Stimulated activated CD8-positive, alpha-beta memory T cell treated with anti-CD3 and anti-CD28 coated beads, Interleukin-4, amount 100 ng/mL, for 48 hours (primary cell): ENCODE data around the gene EFCAB12.
"Not testable (repeated sequence)": the region's sequence is repeated elsewhere in the genome, so short reads cannot be mapped to it uniquely, and the experiment has no call there.

ENCODE experiments used
- DNase-seq: peaks from one replicate; pipeline ENCODE4 v3.0.0-alpha.2; 2020

EFCAB12 gene

DNA sequence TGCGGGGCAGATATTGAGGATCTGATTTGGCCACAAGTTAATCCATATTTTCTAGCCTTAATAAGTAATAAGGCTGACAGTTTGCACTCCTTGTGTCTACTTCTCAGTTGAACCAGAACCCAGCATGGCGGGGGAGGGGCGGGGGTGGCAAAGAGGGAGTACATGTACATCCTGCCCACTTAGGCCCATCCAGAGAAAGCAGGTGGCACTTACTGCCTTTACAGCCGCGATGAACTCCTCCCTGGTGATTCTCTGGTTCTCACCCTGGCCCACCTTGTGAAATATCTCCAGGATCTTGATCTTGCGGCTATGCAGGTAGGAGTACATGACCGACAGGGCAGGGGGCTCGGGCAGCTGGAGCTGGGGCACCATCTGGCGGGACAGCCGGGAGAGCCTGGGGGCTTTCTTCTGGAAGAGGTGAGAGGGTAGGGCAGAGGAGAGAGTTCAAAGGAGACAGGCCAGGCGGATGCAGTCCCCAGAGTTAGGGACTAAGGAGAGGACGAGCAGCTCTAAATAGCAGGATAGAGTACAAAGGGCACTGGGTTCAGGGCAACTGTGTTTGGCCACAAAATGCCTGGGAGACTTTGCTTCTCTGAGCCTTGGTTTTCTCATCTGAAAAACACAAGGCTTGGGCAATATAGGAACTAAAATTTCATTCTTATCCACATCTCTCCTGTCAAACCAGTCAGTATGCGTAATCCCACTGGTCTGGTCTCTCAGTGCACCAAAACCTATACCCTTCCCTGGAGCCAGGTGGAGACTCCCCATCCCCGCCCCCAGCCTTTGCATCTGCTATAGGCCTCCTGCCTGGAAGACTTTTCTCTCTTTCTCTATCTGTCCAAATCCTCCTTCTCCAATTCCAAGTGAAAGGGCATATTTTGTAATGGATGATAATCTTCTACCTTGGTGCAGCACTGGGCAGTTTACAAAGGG is 10.1 kb downstream of the EFCAB12 start:
- no peak for DNase-seq

DNA sequence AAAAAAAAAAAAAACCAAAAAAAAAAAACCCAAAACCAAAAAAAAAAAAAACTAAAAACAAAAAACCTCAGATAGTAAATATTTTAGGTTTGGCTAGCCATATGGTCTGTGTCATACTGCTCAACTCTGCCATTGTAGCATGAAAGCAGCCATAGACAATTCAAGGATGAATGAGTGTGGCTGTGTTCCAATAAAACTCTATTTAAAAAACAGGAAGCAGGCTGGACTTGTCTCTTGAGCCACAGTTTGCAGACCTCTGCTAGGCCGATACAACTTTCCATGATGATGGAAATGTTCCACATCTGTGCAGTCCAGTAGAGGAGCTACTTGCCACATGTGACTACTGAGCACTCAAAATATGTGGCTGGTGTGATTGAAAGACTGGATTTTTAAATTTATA is 11.1 kb downstream of the EFCAB12 start:
- no peak for DNase-seq

DNA sequence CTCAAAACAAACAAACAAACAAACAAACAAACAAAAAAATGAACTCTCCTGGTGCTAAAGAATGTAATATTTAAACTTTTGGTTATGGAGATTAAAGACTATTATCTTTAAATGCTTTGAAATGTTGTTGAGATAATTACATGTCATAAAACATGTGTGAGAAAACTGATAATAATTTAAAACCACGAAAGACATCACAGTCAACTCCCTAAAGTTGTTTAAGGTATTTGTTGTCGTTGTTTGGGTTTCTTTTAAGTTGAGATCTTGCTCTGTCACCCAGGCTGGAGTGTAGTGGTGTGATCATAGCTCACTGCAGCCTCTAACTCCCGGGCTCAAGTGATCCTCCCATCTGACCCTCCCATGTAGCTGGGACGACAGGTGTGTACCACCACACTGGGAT is 12.0 kb downstream of the EFCAB12 start:
- DNase-seq = no peak

DNA sequence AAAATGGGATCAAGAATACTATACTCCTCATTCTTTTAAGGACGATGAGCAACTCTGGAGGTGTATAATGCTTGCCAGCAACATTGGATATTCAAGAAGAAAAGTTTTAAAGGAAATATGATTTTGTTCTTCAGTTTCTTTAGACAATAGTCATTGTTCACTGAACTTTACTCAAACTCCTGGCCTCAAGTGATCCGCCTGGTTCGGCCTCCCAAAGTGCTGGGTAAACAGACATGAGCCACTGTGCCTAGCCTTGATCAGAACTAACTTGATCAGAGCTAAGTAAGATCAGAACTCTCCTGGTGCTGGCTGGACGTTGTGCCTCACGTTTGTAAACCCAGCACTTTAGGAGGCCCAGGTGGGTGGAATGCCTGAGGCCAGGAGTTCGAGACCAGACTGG is 12.6 kb downstream of the EFCAB12 start:
- no peak for DNase-seq

DNA sequence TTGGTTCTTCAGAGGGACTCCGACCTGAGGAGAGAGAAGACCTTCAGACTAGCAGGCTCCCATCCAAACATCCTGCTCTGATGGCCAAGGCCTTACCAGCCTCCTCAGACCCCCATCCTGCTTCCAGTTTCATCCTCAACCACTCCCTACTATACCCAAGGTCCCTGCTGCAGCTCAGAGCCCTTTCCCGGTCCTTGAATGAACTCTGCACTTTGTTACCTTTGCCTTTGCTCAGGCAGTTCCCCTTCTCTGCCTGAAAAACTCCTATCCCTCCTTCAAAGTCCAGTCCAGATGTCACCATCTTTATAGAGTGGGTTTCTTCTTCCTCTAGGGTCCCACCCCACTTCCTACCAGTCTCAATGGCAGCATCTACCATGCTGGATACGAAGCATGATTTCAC is 13.1 kb downstream of the EFCAB12 start:
- no peak for DNase-seq

DNA sequence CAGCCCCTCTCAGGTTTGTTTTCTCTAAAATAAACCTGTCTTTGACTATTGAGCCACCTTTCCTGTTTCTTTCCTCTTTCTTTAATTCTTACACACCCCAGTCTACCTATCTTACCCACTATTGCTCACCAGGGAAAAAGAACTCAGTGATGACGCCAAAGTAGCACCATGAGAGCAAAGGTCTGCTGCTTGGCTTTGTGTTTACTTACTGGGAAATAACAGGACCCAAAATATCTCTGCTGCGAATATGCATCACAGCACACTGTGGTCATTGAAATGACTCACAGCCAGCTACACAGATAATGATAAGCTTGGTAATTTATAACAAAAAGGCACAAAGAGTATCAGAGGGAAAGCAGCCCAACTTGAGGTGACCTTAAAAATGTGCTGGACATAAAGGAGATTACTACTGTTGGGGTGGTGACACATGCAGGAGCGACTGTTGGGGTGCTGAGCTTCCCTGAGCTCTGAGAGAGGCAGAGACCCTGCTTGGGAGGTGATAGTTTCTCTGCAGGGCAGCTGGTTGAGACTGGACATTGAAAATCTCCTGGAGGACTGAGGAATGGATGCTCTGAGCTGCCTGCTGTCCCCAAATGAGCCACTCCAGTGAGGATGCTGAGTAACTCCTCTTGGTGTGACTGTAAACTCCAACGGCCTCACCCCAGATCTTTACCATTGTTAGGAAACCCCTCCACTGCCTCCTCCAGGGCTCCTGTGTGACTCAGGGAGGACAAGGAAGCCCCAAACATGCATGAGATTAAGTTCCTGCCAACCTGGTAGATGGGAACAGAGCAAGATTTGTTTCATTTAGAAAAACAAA is 14.5 kb downstream of the EFCAB12 start:
- no peak for DNase-seq

DNA sequence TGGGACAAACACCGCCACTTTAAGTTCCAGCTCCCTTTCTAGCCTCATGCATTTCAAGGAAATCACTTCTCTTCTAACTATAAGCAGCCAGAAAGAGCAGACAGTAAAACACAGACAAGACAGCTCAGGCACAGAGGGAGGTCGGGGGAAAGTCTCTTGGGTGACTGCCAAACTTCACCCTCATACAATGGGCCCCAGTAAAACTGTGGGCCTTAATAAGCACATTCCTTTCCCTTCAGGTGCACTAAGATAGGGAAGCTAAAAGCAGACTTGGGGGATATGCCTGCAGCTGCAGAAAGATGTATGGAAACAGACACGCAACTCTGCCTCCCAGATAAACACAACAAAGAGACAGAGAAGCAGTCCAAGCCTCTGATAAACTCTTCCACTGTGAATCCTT is 15.2 kb downstream of the EFCAB12 start:
- not testable (repeated sequence) for DNase-seq

DNA sequence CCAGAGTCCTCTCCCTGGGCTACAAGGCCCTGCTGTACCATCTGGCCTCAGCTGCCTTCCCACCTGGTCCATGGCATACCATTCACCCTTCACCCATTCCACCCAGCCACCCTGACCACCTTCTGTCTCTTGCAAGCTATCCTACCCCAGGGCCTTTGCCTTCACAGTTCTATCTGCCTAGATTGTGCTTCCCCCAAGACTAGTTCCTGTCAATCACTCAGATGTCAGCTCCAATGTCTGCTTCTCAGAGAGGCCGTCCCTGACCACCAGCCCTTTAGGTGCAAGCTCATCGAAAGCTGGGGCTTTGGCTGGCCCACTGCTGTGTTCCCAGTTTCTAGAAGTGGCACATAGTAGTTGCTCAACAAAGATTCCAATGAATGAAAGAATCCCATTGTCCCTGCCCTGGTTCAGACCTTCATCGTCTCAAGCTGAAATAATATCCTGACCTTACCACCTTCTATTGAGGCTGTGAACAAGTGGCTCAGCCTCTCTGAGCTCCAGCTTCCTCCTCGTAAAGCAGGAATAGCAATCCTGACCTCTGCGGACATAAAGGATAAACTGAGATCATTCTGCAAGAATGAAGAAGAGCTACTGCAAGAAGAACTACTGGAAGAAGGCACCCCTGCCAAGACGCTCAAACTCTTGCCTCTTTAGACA is 15.8 kb downstream of the EFCAB12 start:
- no peak for DNase-seq

DNA sequence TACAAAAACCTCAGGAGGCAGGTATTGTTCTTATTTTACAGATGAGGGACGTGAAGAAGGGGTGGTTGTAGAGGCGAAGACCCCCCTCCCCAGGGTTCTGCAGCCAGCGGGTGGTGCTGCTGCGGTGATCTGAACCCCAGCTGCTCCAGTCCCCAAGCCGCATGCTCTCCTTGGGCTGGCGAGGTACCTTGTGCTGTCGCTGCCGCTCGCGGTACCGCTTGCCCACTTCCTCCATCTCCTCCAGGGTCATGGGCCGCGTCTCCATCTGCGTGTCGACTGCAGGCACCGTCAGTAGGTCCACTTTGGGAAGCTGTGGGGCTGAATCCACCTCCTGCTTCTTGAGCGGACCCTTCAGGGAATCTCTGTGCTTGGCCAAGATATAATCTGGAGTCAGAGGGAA is 17.5 kb downstream of the EFCAB12 start:
- DNase-seq = no peak

DNA sequence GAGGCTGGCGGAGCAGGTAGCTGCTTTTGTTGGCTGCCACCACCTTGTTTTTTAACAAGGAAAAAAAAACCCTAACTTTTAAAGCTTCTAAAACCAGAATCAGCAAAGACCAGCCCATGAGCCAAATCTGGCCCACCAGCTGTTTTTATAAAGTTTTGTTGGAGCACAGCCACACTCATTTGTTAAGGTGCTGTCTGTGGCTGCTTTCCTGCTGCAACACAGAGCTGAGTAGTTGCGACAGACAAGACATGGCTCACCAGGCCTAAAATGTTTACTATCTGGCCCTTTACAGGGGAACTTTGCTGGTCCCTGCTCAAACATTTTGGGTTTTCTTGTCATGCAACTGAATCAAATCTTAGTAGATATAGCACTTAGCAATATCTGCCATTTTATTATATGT is 18.9 kb downstream of the EFCAB12 start:
- DNase-seq = no peak

DNA sequence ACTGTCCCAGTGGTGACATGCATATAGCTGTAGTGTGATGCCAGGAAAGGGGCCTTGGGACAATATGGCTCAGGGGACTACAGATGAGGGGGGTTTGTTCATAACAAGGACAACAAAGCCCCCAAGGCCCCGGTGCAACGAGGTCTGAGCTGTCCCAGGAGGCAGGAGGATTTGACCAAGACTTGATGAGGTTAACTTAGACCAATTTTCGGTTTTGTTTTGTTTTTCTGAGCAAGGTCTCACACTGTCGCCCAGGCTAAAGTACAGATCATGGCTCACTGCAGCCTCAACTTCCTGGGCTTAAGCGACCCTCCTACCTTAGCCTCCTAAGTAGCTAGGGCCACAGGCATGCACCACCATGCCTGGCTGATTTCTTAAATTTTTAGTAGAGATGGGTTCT is 23.8 kb downstream of the EFCAB12 start:
- DNase-seq = no peak

DNA sequence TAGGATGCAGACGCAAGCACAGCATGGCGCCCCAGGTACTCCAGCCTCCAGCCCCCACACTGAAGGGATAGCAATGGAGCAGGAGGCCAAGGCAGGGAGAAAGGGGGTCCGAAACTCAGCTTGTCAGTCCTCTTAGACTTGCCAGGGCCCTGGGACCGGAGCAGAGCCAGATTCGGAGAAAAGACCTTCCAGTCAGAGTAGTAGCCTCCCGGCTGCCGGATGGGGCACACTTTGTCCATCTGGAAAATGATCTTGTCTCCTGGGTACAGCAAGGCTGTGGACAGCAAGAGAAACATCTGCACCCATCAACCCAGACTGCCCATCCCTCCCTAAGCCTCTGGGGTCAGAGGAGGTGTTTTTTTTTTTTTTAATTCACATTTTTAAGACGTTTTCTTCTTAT is 24.3 kb downstream of the EFCAB12 start:
- DNase-seq = no peak

DNA sequence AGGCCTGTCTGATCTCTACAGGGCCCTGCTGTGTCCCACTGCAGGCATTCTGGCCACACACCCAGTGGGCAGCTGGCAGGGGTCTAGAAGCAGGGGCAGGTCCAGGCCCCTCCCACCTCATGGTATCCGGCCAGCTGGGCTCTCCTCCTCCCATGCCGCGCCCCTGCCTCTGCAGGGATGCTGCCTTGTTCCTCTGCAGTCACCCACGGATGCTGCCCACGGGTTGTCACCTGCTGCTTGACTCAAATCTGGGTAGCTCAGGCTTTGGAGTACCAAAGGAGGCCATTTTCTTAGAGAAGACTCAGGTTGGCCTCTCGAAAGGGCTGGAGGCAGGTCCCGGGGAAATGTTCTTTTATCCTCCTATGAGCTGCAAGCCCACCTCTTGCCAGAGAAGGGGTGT is 25.0 kb downstream of the EFCAB12 start:
- DNase-seq = no peak

DNA sequence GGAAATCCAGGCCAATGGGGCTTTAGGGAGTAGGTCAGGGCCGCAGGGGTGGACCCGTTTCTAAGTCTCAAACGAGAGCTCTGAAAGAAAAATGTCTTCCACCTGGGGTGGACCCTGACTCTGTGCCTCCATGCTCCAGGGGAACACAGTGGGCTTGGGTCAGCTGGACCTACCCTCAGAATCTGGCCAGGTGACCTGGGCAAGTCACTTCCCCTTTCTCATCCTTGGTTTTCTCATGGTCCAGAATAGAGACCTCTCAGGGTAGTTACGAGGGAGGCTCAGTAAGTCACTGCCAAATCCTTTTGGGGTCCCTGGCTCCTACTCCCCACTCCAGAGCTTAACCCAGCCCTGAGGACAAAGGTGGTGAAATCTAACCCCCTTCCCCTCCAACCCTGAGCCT is 25.8 kb downstream of the EFCAB12 start:
- DNase-seq = no peak

DNA sequence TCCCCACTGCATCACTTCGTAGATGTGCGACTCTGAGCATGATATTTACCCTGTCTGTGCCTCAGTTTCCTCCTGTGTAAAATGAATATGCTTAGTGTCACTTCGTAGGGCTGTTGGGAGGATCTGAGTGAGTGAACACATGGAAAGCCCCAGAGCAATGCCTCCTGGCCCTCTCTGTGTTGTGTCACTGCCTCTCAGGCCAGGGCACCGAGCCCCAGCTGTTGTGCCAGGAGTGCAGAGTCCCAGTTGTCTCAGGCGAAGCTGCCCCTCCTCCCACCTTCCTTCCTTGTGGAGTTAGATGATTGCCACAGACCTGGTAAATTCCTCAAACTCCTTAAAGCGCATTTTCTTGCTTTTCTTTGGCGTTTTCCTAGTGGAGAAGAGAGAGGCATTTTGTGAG is 26.2 kb downstream of the EFCAB12 start:
- DNase-seq = no peak

DNA sequence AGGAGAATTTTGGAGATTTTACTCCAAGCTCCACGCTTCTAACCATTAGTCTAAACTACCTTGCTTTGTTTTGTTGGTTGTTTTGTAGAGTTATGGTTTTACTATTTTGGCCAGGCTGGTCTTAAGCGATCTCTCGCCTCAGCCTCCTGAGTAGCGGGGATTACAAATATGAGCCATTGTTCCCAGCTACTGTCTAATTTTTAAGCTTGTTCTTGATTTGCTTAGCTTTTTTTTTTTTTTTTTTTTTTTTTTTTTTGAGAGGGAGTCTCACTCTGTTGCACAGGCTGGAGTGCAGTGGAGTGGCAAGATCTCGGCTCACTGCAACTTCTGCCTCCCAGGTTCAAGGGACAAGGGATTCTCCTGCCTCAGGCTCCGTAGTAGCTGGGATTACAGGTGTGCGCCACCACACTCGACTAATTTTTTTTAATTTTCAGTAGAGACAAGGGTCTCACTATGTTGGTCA is 28.5 kb downstream of the EFCAB12 start:
- no peak for DNase-seq

DNA sequence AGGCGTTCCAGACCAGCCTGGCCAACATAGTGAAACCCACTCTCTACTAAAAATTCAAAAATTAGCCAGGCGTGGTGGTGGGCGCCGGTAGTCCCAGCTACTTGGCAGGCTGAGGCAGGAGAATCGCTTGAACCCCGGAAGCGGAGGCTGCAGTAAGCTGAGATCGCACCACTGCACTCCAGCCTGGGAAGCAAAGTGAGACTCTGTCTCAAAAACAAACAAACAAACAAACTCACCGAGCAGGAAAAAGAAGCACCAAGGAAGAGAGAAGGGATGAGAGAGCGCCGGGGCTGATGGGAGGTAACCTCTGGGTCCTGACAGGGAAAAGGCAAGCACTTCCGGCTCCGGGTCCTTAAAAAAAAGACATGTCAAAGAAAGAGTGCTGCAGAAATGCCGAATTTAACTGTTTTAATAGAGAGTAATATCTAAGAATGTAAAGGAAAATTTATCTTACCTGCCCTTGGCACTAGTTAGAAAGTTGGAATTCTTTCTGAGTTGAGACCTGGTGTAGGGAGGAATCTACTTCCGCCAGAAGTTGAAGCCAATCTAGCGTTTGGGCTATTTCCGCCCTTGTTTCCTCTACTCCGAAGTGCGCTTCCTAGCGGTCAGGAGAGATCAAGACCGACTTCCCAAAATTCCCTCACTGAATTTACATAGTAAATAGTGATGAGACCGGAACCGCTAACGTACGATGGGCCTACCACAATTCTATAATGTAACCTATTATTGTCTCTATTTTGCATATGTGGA is 29.1 kb downstream of the EFCAB12 start:
- DNase-seq = peak; percentile 74

DNA sequence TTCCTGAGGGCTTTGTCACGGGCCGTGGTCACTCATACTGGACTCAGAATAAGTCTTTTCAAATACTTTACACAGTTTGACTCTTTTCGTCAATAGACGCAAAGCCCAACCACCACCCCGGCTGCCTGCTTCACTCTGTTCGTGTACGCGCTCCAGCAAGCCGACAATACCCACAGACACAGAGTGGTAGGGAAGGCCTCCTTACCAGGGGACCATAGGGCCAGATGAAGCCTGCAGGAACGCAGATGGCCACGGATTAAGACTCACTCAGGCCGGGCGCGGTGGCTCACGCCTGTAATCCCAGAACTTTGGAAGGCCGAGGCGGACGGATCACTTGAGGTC is 29.7 kb downstream of the EFCAB12 start:
- peak; percentile 35 for DNase-seq

DNA sequence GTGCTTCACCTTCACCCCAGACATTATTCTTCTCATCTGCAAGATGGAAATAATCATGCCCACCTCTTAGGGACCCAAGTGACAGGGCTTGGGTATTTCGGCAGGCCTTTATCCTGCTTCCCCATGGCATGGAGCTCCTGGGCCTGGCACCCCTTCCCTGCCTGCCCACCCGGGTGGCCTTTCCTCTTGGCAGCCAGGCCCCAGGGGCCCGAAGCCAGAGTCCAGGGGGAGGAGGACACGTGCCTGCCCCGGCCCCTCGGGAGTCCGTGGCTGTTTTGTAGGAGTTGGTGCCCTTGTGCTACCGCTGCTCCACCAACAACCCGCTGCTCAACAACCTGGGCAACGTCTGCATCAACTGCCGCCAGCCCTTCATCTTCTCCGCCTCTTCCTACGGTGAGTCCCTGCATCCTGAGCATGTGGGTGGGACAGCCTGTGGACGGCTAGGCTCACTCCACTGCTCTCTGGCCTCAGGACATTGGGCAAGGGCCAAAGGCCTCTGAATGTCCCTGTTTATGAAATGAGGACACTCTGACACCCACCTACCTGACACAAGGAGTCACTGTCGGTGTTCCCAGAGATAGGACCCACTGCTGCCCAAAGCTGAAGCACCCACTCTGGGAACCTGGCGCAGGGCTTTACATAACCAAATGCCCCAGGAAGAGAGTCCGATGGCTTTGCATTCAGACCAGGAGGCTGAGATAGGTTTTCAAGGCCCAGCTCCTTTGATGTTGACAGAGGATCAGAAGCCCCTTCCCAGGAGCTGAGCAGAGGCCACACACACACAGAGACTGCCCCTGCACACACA is 34.5 kb downstream of the EFCAB12 start:
- not testable (repeated sequence) for DNase-seq

DNA sequence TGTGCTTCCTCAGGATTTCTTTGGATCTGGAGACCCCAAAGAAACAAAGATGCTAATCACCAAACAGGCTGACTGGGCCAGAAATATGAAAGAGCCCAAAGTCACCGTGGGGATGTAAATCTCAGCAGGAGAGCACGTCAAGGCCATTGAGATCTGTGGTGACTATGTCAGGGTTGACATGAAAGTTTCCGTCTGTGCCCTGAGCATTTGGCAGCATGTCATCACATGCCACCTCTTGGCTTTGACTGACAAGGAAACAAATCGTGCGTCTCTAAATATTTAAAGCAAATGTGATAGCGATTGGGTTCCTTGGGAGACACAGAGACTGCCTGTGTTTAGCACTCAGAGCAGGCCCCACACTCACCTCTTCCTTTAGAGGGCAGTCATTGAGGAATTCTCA is 35.2 kb downstream of the EFCAB12 start:
- DNase-seq = no peak

DNA sequence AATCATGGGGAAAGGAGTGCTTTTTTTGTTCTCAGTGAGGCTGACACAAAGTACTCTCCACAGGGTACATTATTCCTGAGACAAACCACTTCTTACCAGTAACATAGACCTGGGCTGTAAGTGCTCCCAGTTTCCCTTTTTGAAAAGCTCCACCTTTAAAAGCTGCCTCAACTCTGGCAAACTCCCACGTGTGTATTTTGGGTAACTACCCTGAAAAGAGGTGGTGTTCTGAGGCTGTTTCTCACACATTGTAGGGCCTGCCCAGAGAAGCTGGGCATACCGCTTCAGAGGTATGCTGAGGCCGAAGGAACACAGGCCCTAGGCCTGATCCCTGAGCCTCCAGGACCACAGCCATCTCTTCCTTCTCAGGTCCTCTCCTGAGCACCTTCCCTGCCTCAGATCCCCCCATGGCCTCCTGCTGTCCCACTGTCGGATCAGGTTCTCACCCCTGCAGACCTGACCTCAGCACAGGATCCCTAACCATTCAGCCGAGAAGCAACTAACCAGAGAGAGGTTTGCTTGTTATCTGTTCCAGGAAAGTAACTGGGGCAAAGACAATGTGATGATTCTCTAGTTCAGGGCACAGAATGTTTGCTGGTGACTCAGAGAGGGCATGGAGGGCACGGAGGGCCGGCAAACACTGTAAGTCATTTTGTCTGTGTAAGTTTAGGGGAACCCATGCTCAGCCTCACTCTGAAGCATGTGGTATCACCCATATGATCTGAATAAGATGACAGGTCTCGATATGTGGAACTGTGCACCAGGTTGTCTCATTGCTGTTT is 36.1 kb downstream of the EFCAB12 start:
- DNase-seq = not testable (repeated sequence)
